SIG-M5 treated with dmso at 0.1 percent for 504 hours (cell line): ENCODE measurements around the gene VGF.
A peak's percentile ranks its signal among the peaks of the same experiment; 100 is the strongest.
"Not testable (repeated sequence)": the region's sequence is repeated elsewhere in the genome, so short reads cannot be mapped to it uniquely, and the experiment has no call there.

ENCODE experiments used
- DNase-seq: peaks from one replicate; lab custom pipeline; 2025; ENCODE audit not compliant: unreplicated experiment; lab: John Stamatoyannopoulos, UW

VGF gene

GRCh38 chr7:101165075-101165957 is at the start of gene VGF:
Gene VGF (minus strand): TSS chr7:101165569. CDS start chr7:101164843, 726 bp downstream.
- peak; percentile 94 for DNase-seq

- DNase-seq, result no peak
Observed at GRCh38 chr7:101212014-101212413, 46.6 kb upstream of the VGF start.

GRCh38 chr7:101211501-101211900 is 46.1 kb upstream of the VGF start:
- DNase-seq, result no peak

- DNase-seq, result no peak
Observed at GRCh38 chr7:101210143-101210542, 44.8 kb upstream of the VGF start.

GRCh38 chr7:101208794-101209193 is 43.4 kb upstream of the VGF start:
- DNase-seq, result no peak

GRCh38 chr7:101207459-101207858 is 42.1 kb upstream of the VGF start:
- DNase-seq, result no peak

GRCh38 chr7:101206665-101207042 is 41.3 kb upstream of the VGF start:
- no peak for DNase-seq

GRCh38 chr7:101205901-101206664 is 40.7 kb upstream of the VGF start:
- no peak for DNase-seq

- peak; percentile 66 for DNase-seq
Observed at GRCh38 chr7:101203740-101204738, 38.7 kb upstream of the VGF start.

GRCh38 chr7:101202603-101202918 is 37.2 kb upstream of the VGF start:
- DNase-seq, result no peak

GRCh38 chr7:101201695-101202602 is 36.6 kb upstream of the VGF start:
- no peak for DNase-seq

GRCh38 chr7:101200862-101201599 is 35.7 kb upstream of the VGF start, which contains the start of gene MOGAT3:
Gene MOGAT3 (minus strand): TSS chr7:101201036. CDS start chr7:101200854, 182 bp downstream.
- DNase-seq, result no peak

GRCh38 chr7:101200504-101200861 is 35.1 kb upstream of the VGF start:
- no peak for DNase-seq

GRCh38 chr7:101199522-101199921 is 34.2 kb upstream of the VGF start:
- not testable (repeated sequence) for DNase-seq

- no peak for DNase-seq
Observed at GRCh38 chr7:101198476-101198875, 33.1 kb upstream of the VGF start.

GRCh38 chr7:101197991-101198390 is 32.6 kb upstream of the VGF start:
- DNase-seq, result no peak

- DNase-seq, result no peak
Observed at GRCh38 chr7:101195884-101196283, 30.5 kb upstream of the VGF start.

GRCh38 chr7:101189109-101189508 is 23.7 kb upstream of the VGF start:
- no peak for DNase-seq

- peak; percentile 92 for DNase-seq
Observed at GRCh38 chr7:101186844-101187428, 21.6 kb upstream of the VGF start.
